WI38 (cell line): ENCODE measurements around the gene SUDS3.

Experiments used
- H3K4me3 ChIP-seq: 2 replicates; pipeline ENCODE4 v1.5.1; 2011; ENCODE audit warnings: low read depth, mild to moderate bottlenecking, control low read depth, low read length
- CTCF ChIP-seq: IDR thresholded peaks from 2 replicates; pipeline ENCODE4 v1.5.1; 2012; ENCODE audit warnings: low read depth, mild to moderate bottlenecking, control low read depth, low read length

SUDS3 gene

GRCh38 chr12:118420673-118421072 lies 44.3 kb downstream of the SUDS3 start:
- no peak for TF ChIP-seq CTCF
- no peak overlapping the region for H3K4me3 ChIP-seq

GRCh38 chr12:118424884-118425283 lies 48.5 kb downstream of the SUDS3 start:
- no peak overlapping the region for H3K4me3 ChIP-seq
- no peak for TF ChIP-seq CTCF

- H3K4me3 ChIP-seq: no peak overlapping the region
- TF ChIP-seq CTCF: no peak
These were observed 49.0 kb downstream of the SUDS3 start for GRCh38 chr12:118425364-118425763.

GRCh38 chr12:118427819-118428218 lies 51.5 kb downstream of the SUDS3 start:
- no peak for TF ChIP-seq CTCF
- H3K4me3 ChIP-seq: no peak overlapping the region

GRCh38 chr12:118428643-118429042 lies 52.3 kb downstream of the SUDS3 start:
- H3K4me3 ChIP-seq: no peak overlapping the region
- no peak for TF ChIP-seq CTCF

GRCh38 chr12:118429688-118430383 lies 53.5 kb downstream of the SUDS3 start:
- TF ChIP-seq CTCF: no peak
- no peak overlapping the region for H3K4me3 ChIP-seq

GRCh38 chr12:118430516-118430915 lies 54.2 kb downstream of the SUDS3 start:
- no peak for TF ChIP-seq CTCF
- no peak overlapping the region for H3K4me3 ChIP-seq
